PFSK-1 (cell line): Measurements from ENCODE around the gene MSGN1.

Experiments
- POLR2AphosphoS5 ChIP-seq: IDR thresholded peaks from 2 replicates; pipeline ENCODE4 v1.6.1; 2012; ENCODE audit warnings: low read depth, mild to moderate bottlenecking, control low read depth, low read length, moderate library complexity
- REST ChIP-seq, 2 experiments: IDR thresholded peaks; 2 replicates each; pipeline versions ENCODE4 v1.6.1 to v1.8.0; 2011 to 2012; ENCODE audit warnings: low read depth in 2 of 2, low read length in 2 of 2, control low read depth in 1 of 2, inconsistent platforms in 1 of 2, mild to moderate bottlenecking in 1 of 2, moderate library complexity in 1 of 2; ENCODE audit not compliant: insufficient read depth in 1 of 2
- TAF1 ChIP-seq: IDR thresholded peaks from 2 replicates; pipeline ENCODE4 v1.6.1; 2012; ENCODE audit warnings: low read length, control low read depth, borderline replicate concordance; ENCODE audit not compliant: insufficient read depth

GRCh38 chr2:17813010-17813741, 3.1 kb upstream of the MSGN1 start:
- TF ChIP-seq REST (IDR thresholded peaks at IDR 0.05; ENCODE audit: insufficient read depth in 1 of 2, low read depth in 2 of 2, low read length in 2 of 2) (no peak), POLR2AphosphoS5 (no peak), TAF1 (no peak)
